ENCODE data around the gene SLC22A31.

DNA sequence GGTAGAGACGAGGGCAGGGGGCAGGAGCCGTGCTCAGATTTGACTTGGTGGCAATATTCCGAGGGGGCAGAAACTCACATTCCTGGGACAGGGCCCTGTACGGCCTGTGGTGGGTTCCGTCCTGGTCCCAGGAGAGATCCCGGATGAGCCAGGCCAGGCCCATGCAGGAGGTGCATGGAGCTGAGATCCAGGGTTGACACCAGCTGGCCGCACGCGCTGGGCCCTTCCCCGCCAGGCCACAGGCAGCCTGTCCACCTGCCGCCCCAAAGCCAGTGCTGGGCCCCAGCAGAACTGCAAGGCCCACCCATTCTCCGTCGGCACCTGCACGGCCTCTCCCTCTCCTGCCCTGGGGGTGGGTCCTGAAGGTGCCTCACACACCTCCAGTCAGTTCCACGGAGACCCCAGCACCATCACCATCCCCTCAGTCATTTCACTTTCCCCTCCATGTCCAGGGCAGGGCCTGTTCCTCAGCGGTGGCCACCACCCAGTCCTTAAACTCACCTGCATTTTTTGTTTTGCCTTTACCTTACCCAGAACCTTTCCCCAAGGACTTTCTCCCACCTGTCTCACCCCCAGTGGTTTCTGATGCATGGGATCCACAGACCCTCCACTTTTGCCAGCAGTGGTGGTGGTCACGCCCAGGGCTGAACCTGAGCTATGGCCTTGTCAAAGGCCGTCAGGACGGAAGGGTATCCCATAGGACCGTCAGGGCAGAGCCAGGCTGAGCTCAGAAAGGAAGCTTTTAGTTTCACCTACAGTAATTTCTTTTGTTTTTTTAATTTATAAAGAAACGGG lies 53.9 kb downstream of the SLC22A31 start:
- TF ChIP-seq CTCF (IDR thresholded peaks at IDR 0.05) (no peak), POLR2A (IDR thresholded peaks at IDR 0.05) (no peak)

Data from lower leg skin (tissue), 3 donors.